GM18873 (cell line): ENCODE data around the gene NLGN2.

Experiments used
- ATAC-seq: cut with Tn5 transposase; IDR thresholded peaks from one replicate; pipeline ENCODE4 v1.9.1; 2021; ENCODE audit warnings: mild to moderate bottlenecking, moderate library complexity, moderate number of reproducible peaks; ENCODE audit not compliant: unreplicated experiment, low FRiP score

Gene NLGN2

GRCh38 chr17:7411427-7411750 is 3.7 kb downstream of the NLGN2 start:
- no peak for ATAC-seq

- ATAC-seq = no peak
These were observed 5.8 kb downstream of the NLGN2 start for GRCh38 chr17:7413346-7413985.

GRCh38 chr17:7414837-7415236 is 7.2 kb downstream of the NLGN2 start:
- no peak for ATAC-seq

- no peak for ATAC-seq
These were observed 8.1 kb downstream of the NLGN2 start for GRCh38 chr17:7415784-7416183.

GRCh38 chr17:7416323-7416722 is 8.7 kb downstream of the NLGN2 start:
- no peak for ATAC-seq

GRCh38 chr17:7417056-7417655 is 9.5 kb downstream of the NLGN2 start:
- ATAC-seq = no peak

- ATAC-seq = no peak
These were observed 11.0 kb downstream of the NLGN2 start for GRCh38 chr17:7418472-7419152.

GRCh38 chr17:7419819-7420610 is 12.4 kb downstream of the NLGN2 start, which contains the start of gene SPEM1:
Gene SPEM1, plus strand, starts transcription at chr17:7420324. Its CDS starts 61 bp downstream, at chr17:7420385.
- ATAC-seq = no peak

- ATAC-seq = no peak
These were observed 13.5 kb downstream of the NLGN2 start for GRCh38 chr17:7421186-7421585.

GRCh38 chr17:7423679-7424078 is 16.0 kb downstream of the NLGN2 start:
- ATAC-seq = no peak

- no peak for ATAC-seq
These were observed 17.7 kb downstream of the NLGN2 start, which contains the start of gene SPEM2 for GRCh38 chr17:7425316-7425715. Gene SPEM2, plus strand, starts transcription at chr17:7425616. Its CDS starts 73 bp downstream, at chr17:7425689.

GRCh38 chr17:7425756-7426155 is 18.1 kb downstream of the NLGN2 start:
- ATAC-seq = no peak

- no peak for ATAC-seq
These were observed 18.7 kb downstream of the NLGN2 start for GRCh38 chr17:7426203-7426863.

- ATAC-seq = no peak
These were observed 19.3 kb downstream of the NLGN2 start for GRCh38 chr17:7426896-7427489.

GRCh38 chr17:7427549-7427948 is 19.9 kb downstream of the NLGN2 start:
- ATAC-seq = no peak

GRCh38 chr17:7428557-7428956 is 20.9 kb downstream of the NLGN2 start, which contains the start of gene SPEM3:
Gene SPEM3, plus strand, starts transcription at chr17:7428857. Its CDS starts 46 bp downstream, at chr17:7428903.
- no peak for ATAC-seq

GRCh38 chr17:7429722-7430121 is 22.1 kb downstream of the NLGN2 start:
- no peak for ATAC-seq

GRCh38 chr17:7431231-7431630 is 23.6 kb downstream of the NLGN2 start:
- ATAC-seq = no peak

- ATAC-seq = no peak
These were observed 24.7 kb downstream of the NLGN2 start for GRCh38 chr17:7432296-7432695.
